ENCODE data around the gene CACFD1.

Gene CACFD1

GRCh38 chr9:133459476-133460404, at the start of gene CACFD1:
Gene CACFD1, plus strand, starts transcription at chr9:133459978. Its CDS starts 89 bp downstream, at chr9:133460067.
- DNase-seq = peak; percentile 90
- in situ Hi-C loops (cut with HindIII; ENCODE audit: low pct_ligation_motif_present, low pct_unique_long_range_greater_than_20kb, low sequenced_read_pairs) = no loop called here

- no peak for DNase-seq
- in situ Hi-C loops (cut with HindIII; ENCODE audit: low pct_ligation_motif_present, low pct_unique_long_range_greater_than_20kb, low sequenced_read_pairs) = no loop called here
Observed at GRCh38 chr9:133415170-133415569, 44.6 kb upstream of the CACFD1 start.

- DNase-seq = peak; percentile 79
- in situ Hi-C loops (cut with HindIII; ENCODE audit: low pct_ligation_motif_present, low pct_unique_long_range_greater_than_20kb, low sequenced_read_pairs) = no loop called here
Observed at GRCh38 chr9:133417541-133418461, 42.0 kb upstream of the CACFD1 start, which contains the start of gene REXO4. Gene REXO4, minus strand, starts transcription at chr9:133418010. Its CDS starts 166 bp downstream, at chr9:133417844.

- in situ Hi-C loops (cut with HindIII; ENCODE audit: low pct_ligation_motif_present, low pct_unique_long_range_greater_than_20kb, low sequenced_read_pairs) = no loop called here
- no peak for DNase-seq
Observed at GRCh38 chr9:133419005-133419404, 40.8 kb upstream of the CACFD1 start.

- no peak for DNase-seq
- in situ Hi-C loops (cut with HindIII; ENCODE audit: low pct_ligation_motif_present, low pct_unique_long_range_greater_than_20kb, low sequenced_read_pairs) = no loop called here
Observed at GRCh38 chr9:133420392-133420827, 39.4 kb upstream of the CACFD1 start.

GRCh38 chr9:133421615-133422542, 37.9 kb upstream of the CACFD1 start, which contains the start of gene ADAMTS13:
Gene ADAMTS13, plus strand, starts transcription at chr9:133422367. Its CDS starts 77 bp downstream, at chr9:133422444.
- DNase-seq = peak; percentile 6

DNA sequence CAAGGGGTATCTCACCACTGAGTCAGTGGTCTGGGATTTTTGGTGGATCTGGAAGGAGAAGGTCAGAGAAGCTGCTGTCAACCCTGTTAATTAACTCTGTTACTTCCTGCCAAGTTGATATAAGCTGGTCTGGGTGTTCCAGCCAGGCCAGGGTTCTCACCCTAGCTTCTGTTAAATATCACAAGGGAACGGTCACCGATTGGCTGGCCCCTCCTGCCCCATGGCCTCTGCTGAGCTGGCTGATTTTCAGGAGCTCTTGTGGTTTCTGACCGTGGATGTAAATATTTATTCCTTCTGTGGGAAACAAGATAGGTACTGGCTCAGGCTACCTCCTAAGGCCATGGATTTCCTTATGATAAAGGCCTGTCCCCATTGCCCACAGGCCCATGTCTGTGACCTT, 36.6 kb upstream of the CACFD1 start:
- no peak for DNase-seq
- in situ Hi-C loops (cut with HindIII; ENCODE audit: low pct_ligation_motif_present, low pct_unique_long_range_greater_than_20kb, low sequenced_read_pairs) = no loop called here

More at GRCh38 chr9:133421615-133422542, 37.9 kb upstream of the CACFD1 start, which contains the start of gene ADAMTS13:
- in situ Hi-C loops (cut with HindIII; ENCODE audit: low pct_ligation_motif_present, low pct_unique_long_range_greater_than_20kb, low sequenced_read_pairs) = no loop called here

DNA sequence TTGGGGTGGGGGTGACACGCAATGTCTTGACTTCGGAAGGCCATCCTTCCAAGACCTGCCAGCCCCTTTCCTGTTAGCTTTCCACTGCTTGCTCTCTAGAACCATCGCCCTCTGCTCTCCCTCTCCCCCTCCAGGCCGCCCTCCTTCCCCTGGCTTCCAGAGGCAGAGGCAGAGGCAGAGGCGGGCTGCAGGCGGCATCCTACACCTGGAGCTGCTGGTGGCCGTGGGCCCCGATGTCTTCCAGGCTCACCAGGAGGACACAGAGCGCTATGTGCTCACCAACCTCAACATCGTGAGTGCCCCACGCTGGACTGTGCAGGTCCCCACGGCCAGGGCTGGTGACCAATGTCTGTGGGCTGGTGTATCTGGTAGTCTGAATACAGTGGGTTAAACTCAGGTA, 35.6 kb upstream of the CACFD1 start:
- DNase-seq = no peak
- in situ Hi-C loops (cut with HindIII; ENCODE audit: low pct_ligation_motif_present, low pct_unique_long_range_greater_than_20kb, low sequenced_read_pairs) = no loop called here

DNA sequence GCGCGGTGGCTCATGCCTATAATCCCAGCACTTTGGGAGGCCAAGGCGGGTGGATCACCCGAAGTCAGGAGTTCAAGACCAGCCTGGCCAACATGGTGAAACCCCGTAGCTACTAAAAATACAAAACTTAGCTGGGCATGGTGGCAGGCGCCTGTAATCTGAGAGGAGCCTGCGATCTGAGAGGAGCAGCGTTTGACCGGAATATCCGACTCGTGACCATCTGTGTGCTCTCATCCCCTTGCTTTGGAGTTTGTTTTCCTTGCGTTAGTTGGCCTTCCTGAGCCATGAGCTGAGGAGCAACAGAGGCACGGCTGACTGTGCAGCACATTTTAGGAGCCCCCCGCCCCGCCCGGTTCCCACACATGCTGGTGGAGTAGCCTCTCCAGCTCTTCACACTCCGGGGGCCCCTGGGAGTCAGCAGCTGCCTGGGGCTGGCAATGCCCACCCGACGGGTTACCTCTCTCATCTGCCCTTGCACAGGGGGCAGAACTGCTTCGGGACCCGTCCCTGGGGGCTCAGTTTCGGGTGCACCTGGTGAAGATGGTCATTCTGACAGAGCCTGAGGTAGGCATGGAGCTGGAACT, 34.6 kb upstream of the CACFD1 start:
- in situ Hi-C loops (cut with HindIII; ENCODE audit: low pct_ligation_motif_present, low pct_unique_long_range_greater_than_20kb, low sequenced_read_pairs) = no loop called here

GRCh38 chr9:133426011-133426410, 33.8 kb upstream of the CACFD1 start:
- no peak for DNase-seq
- in situ Hi-C loops (cut with HindIII; ENCODE audit: low pct_ligation_motif_present, low pct_unique_long_range_greater_than_20kb, low sequenced_read_pairs) = no loop called here

More for the DNA sequence above, 34.6 kb upstream of the CACFD1 start:
- no peak for DNase-seq

- no peak for DNase-seq
- in situ Hi-C loops (cut with HindIII; ENCODE audit: low pct_ligation_motif_present, low pct_unique_long_range_greater_than_20kb, low sequenced_read_pairs) = no loop called here
Observed at GRCh38 chr9:133427658-133428348, 32.0 kb upstream of the CACFD1 start.

GRCh38 chr9:133428617-133429101, 31.1 kb upstream of the CACFD1 start:
- in situ Hi-C loops (cut with HindIII; ENCODE audit: low pct_ligation_motif_present, low pct_unique_long_range_greater_than_20kb, low sequenced_read_pairs) = no loop called here
- peak; percentile 5 for DNase-seq

DNA sequence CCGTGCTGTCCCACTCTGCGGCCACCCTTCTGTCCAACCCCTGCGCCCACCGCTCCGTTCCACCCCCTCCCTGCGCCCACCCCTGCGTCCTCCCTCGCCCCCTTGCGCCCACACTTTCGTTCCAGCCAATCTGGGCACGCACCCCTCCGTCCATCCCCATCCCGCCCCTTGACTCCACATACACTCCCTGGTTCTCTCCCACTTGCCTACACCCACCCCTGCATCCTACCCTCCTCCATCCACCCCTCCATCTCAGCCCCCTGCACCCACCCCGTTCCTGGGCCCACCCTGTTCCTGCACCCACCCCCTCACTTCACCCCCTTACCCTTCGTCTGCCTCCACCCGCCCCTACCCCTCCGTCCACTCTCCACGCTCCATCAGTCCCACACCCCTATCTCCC, 30.6 kb upstream of the CACFD1 start:
- DNase-seq = no peak
- in situ Hi-C loops (cut with HindIII; ENCODE audit: low pct_ligation_motif_present, low pct_unique_long_range_greater_than_20kb, low sequenced_read_pairs) = no loop called here

GRCh38 chr9:133429641-133430161, 30.1 kb upstream of the CACFD1 start:
- in situ Hi-C loops (cut with HindIII; ENCODE audit: low pct_ligation_motif_present, low pct_unique_long_range_greater_than_20kb, low sequenced_read_pairs) = no loop called here
- no peak for DNase-seq

DNA sequence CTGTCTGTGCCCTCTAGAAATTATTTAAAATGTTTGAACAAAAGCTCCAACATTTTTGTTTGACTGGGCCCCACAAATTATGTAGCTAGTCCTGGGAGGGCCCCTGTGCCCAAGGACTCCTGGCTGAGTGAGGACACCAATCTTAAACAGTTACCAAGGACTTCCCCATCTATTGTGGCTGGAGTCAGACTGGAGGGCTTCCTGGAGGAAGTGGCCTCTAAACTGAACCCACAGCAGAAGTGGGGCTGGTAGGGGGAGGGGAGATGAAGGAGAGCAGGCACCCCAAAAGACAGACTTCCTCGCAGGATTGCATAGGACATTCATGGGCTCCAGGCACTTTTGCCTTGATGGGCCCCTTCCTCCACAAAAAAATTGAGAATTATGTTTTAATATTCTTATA, 29.5 kb upstream of the CACFD1 start:
- in situ Hi-C loops (cut with HindIII; ENCODE audit: low pct_ligation_motif_present, low pct_unique_long_range_greater_than_20kb, low sequenced_read_pairs) = no loop called here
- no peak for DNase-seq

DNA sequence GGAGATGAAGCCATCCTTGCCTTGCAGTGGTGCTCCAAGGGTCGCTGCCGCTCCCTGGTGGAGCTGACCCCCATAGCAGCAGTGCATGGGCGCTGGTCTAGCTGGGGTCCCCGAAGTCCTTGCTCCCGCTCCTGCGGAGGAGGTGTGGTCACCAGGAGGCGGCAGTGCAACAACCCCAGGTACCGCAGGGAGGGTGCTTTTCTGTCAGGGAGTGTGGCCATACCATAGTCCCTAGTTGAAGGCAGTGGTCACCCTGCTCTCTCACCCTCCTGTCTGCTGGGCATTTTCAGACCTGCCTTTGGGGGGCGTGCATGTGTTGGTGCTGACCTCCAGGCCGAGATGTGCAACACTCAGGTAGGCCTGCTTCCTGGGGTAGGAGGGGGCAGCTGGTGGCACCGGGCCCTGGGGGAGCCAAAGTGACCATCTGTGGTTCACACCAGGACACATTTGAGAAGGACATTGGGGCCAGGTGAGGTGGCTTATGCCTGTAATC, 26.4 kb upstream of the CACFD1 start:
- no peak for DNase-seq
- in situ Hi-C loops (cut with HindIII; ENCODE audit: low pct_ligation_motif_present, low pct_unique_long_range_greater_than_20kb, low sequenced_read_pairs) = no loop called here
